ENCODE results near the gene XPR1.
"Not testable (repeated sequence)": the region's sequence is repeated elsewhere in the genome, so short reads cannot be mapped to it uniquely, and the experiment has no call there.

The XPR1 gene

GRCh38 chr1:180646547-180646946 is 14.7 kb downstream of the XPR1 start:
- peak overlapping the region; percentile 30 for H3K4me3 Mint-ChIP-seq
- H3K4me1 Mint-ChIP-seq: peaks cover 19% of the 10 kb centered on the region
- no peaks in the 10 kb centered on the region for H3K36me3 Mint-ChIP-seq
- H3K9me3 Mint-ChIP-seq: no peaks in the 10 kb centered on the region
- peak overlapping the region; percentile 21 for H3K27ac Mint-ChIP-seq
- DNase-seq (ENCODE audit: low spot score in 2 of 2) (no peak), ATAC-seq (peak; percentile 86)

- Mint-ChIP-seq H3K4me3 (no peak overlapping the region), H3K27ac (no peak overlapping the region), H3K36me3 (no peaks in the 10 kb centered on the region), H3K4me1 (no peaks in the 10 kb centered on the region), H3K9me3 (peaks cover 9% of the 10 kb centered on the region)
- no peak for DNase-seq (ENCODE audit: low spot score in 2 of 2)
- no peak for ATAC-seq
Observed at GRCh38 chr1:180652792-180653191, 21.0 kb downstream of the XPR1 start.

GRCh38 chr1:180662709-180663108 is 30.9 kb downstream of the XPR1 start:
- DNase-seq (ENCODE audit: low spot score in 2 of 2): no peak
- ATAC-seq: no peak
- no peak overlapping the region for H3K27ac Mint-ChIP-seq
- H3K36me3 Mint-ChIP-seq: no peaks in the 10 kb centered on the region
- H3K4me1 Mint-ChIP-seq: peaks cover 9% of the 10 kb centered on the region
- H3K9me3 Mint-ChIP-seq: peaks cover 36% of the 10 kb centered on the region
- H3K4me3 Mint-ChIP-seq: no peak overlapping the region

- H3K4me1 Mint-ChIP-seq: peaks cover 6% of the 10 kb centered on the region
- ATAC-seq: no peak
- no peak for DNase-seq (ENCODE audit: low spot score in 2 of 2)
- H3K27ac Mint-ChIP-seq: no peak overlapping the region
- no peak overlapping the region for H3K4me3 Mint-ChIP-seq
- peaks cover 13% of the 10 kb centered on the region for H3K9me3 Mint-ChIP-seq
- no peaks in the 10 kb centered on the region for H3K36me3 Mint-ChIP-seq
Observed at GRCh38 chr1:180670681-180671080, 38.9 kb downstream of the XPR1 start.

GRCh38 chr1:180672105-180672504 is 40.3 kb downstream of the XPR1 start:
- no peak overlapping the region for H3K27ac Mint-ChIP-seq
- H3K4me1 Mint-ChIP-seq: peaks cover 6% of the 10 kb centered on the region
- ATAC-seq: no peak
- H3K4me3 Mint-ChIP-seq: no peak overlapping the region
- peaks cover 13% of the 10 kb centered on the region for H3K9me3 Mint-ChIP-seq
- no peak for DNase-seq (ENCODE audit: low spot score in 2 of 2)
- H3K36me3 Mint-ChIP-seq: no peaks in the 10 kb centered on the region

GRCh38 chr1:180672505-180672904 is 40.7 kb downstream of the XPR1 start:
- DNase-seq (ENCODE audit: low spot score in 2 of 2) (no peak), ATAC-seq (no peak)
- Mint-ChIP-seq H3K9me3 (peaks cover 13% of the 10 kb centered on the region), H3K27ac (no peak overlapping the region), H3K4me1 (peaks cover 6% of the 10 kb centered on the region), H3K4me3 (no peak overlapping the region), H3K36me3 (no peaks in the 10 kb centered on the region)

- no peak overlapping the region for H3K4me3 Mint-ChIP-seq
- peaks cover 13% of the 10 kb centered on the region for H3K9me3 Mint-ChIP-seq
- H3K4me1 Mint-ChIP-seq: no peaks in the 10 kb centered on the region
- no peak for ATAC-seq
- H3K36me3 Mint-ChIP-seq: no peaks in the 10 kb centered on the region
- no peak for DNase-seq (ENCODE audit: low spot score in 2 of 2)
- no peak overlapping the region for H3K27ac Mint-ChIP-seq
Observed at GRCh38 chr1:180674603-180675530, 43.0 kb downstream of the XPR1 start.

- H3K4me3 Mint-ChIP-seq: no peak overlapping the region
- DNase-seq (ENCODE audit: low spot score in 2 of 2): no peak
- H3K36me3 Mint-ChIP-seq: no peaks in the 10 kb centered on the region
- H3K4me1 Mint-ChIP-seq: no peaks in the 10 kb centered on the region
- no peak for ATAC-seq
- H3K9me3 Mint-ChIP-seq: peaks cover 12% of the 10 kb centered on the region
- H3K27ac Mint-ChIP-seq: no peak overlapping the region
Observed at GRCh38 chr1:180675586-180675985, 43.8 kb downstream of the XPR1 start.

GRCh38 chr1:180680558-180681144 is 48.8 kb downstream of the XPR1 start:
- no peaks in the 10 kb centered on the region for H3K36me3 Mint-ChIP-seq
- peaks cover 7% of the 10 kb centered on the region for H3K9me3 Mint-ChIP-seq
- DNase-seq (ENCODE audit: low spot score in 2 of 2): no peak
- no peak overlapping the region for H3K4me3 Mint-ChIP-seq
- H3K4me1 Mint-ChIP-seq: peaks cover under 1% of the 10 kb centered on the region
- H3K27ac Mint-ChIP-seq: no peak overlapping the region
- ATAC-seq: no peak

GRCh38 chr1:180683117-180683516 is 51.3 kb downstream of the XPR1 start:
- not testable (repeated sequence) for H3K4me3 Mint-ChIP-seq; H3K27ac Mint-ChIP-seq; DNase-seq (ENCODE audit: low spot score in 2 of 2); H3K4me1 Mint-ChIP-seq; H3K36me3 Mint-ChIP-seq; ATAC-seq
- H3K9me3 Mint-ChIP-seq: peaks cover 11% of the 10 kb centered on the region

- no peak overlapping the region for H3K4me3 Mint-ChIP-seq
- ATAC-seq (no peak), DNase-seq (ENCODE audit: low spot score in 2 of 2) (no peak)
- peaks cover 11% of the 10 kb centered on the region for H3K9me3 Mint-ChIP-seq
- H3K36me3 Mint-ChIP-seq: no peaks in the 10 kb centered on the region
- H3K4me1 Mint-ChIP-seq: peaks cover 13% of the 10 kb centered on the region
- no peak overlapping the region for H3K27ac Mint-ChIP-seq
Observed at GRCh38 chr1:180691322-180691913, 59.6 kb downstream of the XPR1 start.

GRCh38 chr1:180693564-180694244 is 61.9 kb downstream of the XPR1 start:
- Mint-ChIP-seq H3K27ac (no peak overlapping the region), H3K36me3 (no peaks in the 10 kb centered on the region), H3K9me3 (peaks cover 23% of the 10 kb centered on the region), H3K4me1 (peaks cover 18% of the 10 kb centered on the region), H3K4me3 (no peak overlapping the region)
- no peak for DNase-seq (ENCODE audit: low spot score in 2 of 2)
- ATAC-seq: no peak

- Mint-ChIP-seq H3K4me1 (peaks cover 18% of the 10 kb centered on the region), H3K9me3 (peaks cover 23% of the 10 kb centered on the region), H3K27ac (no peak overlapping the region), H3K36me3 (no peaks in the 10 kb centered on the region), H3K4me3 (no peak overlapping the region)
- DNase-seq (ENCODE audit: low spot score in 2 of 2): no peak
- no peak for ATAC-seq
Observed at GRCh38 chr1:180695282-180695681, 63.5 kb downstream of the XPR1 start.

- Mint-ChIP-seq H3K27ac (no peak overlapping the region), H3K36me3 (no peaks in the 10 kb centered on the region), H3K4me1 (peaks cover 18% of the 10 kb centered on the region), H3K9me3 (peaks cover 23% of the 10 kb centered on the region), H3K4me3 (no peak overlapping the region)
- DNase-seq (ENCODE audit: low spot score in 2 of 2): no peak
- no peak for ATAC-seq
Observed at GRCh38 chr1:180696361-180696760, 64.5 kb downstream of the XPR1 start.

GRCh38 chr1:180698580-180698979 is 66.8 kb downstream of the XPR1 start:
- H3K9me3 Mint-ChIP-seq: peaks cover 30% of the 10 kb centered on the region
- no peak overlapping the region for H3K27ac Mint-ChIP-seq
- ATAC-seq (no peak), DNase-seq (ENCODE audit: low spot score in 2 of 2) (no peak)
- H3K4me3 Mint-ChIP-seq: no peak overlapping the region
- no peaks in the 10 kb centered on the region for H3K36me3 Mint-ChIP-seq
- H3K4me1 Mint-ChIP-seq: peaks cover 23% of the 10 kb centered on the region

All from stimulated activated effector memory CD8-positive, alpha-beta T cell treated with anti-CD3 and anti-CD28 coated beads, Interleukin-12 subunit alpha, Interleukin-12 subunit beta, amount 100 ng/mL, for 72 hours (primary cell).